HG02973 (cell line): ENCODE measurements around the gene USP43.

Experiments used
- ATAC-seq: cut with Tn5 transposase; IDR thresholded peaks from one replicate; pipeline ENCODE4 v1.9.1; 2021; ENCODE audit warnings: moderate library complexity; ENCODE audit not compliant: unreplicated experiment

USP43 gene

GRCh38 chr17:9705745-9706144, 60.4 kb downstream of the USP43 start:
- no peak for ATAC-seq

- no peak for ATAC-seq
Observed at GRCh38 chr17:9707948-9708347, 62.6 kb downstream of the USP43 start.

- no peak for ATAC-seq
Observed at GRCh38 chr17:9714801-9715200, 69.5 kb downstream of the USP43 start.

- no peak for ATAC-seq
Observed at GRCh38 chr17:9715503-9716016, 70.2 kb downstream of the USP43 start.

GRCh38 chr17:9725575-9725974, 80.3 kb downstream of the USP43 start:
- ATAC-seq, result no peak

GRCh38 chr17:9726291-9726690, 81.0 kb downstream of the USP43 start:
- no peak for ATAC-seq

- ATAC-seq, result no peak
Observed at GRCh38 chr17:9728005-9728404, 82.7 kb downstream of the USP43 start.

- ATAC-seq, result no peak
Observed at GRCh38 chr17:9728564-9728963, 83.2 kb downstream of the USP43 start.

GRCh38 chr17:9729034-9729650, 83.8 kb downstream of the USP43 start:
- no peak for ATAC-seq

GRCh38 chr17:9729735-9730420, 84.6 kb downstream of the USP43 start:
- no peak for ATAC-seq

- no peak for ATAC-seq
Observed at GRCh38 chr17:9750524-9750923, 105.2 kb downstream of the USP43 start.

- no peak for ATAC-seq
Observed at GRCh38 chr17:9755083-9755482, 109.8 kb downstream of the USP43 start.

- ATAC-seq, result no peak
Observed at GRCh38 chr17:9760266-9760665, 114.9 kb downstream of the USP43 start.

- ATAC-seq, result no peak
Observed at GRCh38 chr17:9763643-9764042, 118.3 kb downstream of the USP43 start.

GRCh38 chr17:9765322-9765721, 120.0 kb downstream of the USP43 start:
- ATAC-seq, result no peak

GRCh38 chr17:9766970-9767369, 121.7 kb downstream of the USP43 start:
- no peak for ATAC-seq

GRCh38 chr17:9767432-9767991, 122.2 kb downstream of the USP43 start:
- no peak for ATAC-seq

GRCh38 chr17:9768381-9768934, 123.1 kb downstream of the USP43 start:
- no peak for ATAC-seq

- ATAC-seq, result no peak
Observed at GRCh38 chr17:9769036-9769695, 123.8 kb downstream of the USP43 start.

GRCh38 chr17:9771465-9771864, 126.1 kb downstream of the USP43 start:
- ATAC-seq, result no peak

GRCh38 chr17:9772658-9773057, 127.3 kb downstream of the USP43 start:
- no peak for ATAC-seq
